CD4-positive, alpha-beta T cell treated with Interleukin-4 for 1 hour (primary cell): ENCODE measurements around the gene ZNF837.
"Not testable (repeated sequence)": the region's sequence is repeated elsewhere in the genome, so short reads cannot be mapped to it uniquely, and the experiment has no call there.

ENCODE experiments used
- DNase-seq, 2 donors: peaks; one replicate each; pipeline ENCODE4 v3.0.0-alpha.2; 2020 to 2022

The ZNF837 gene

GRCh38 chr19:58395979-58396627, 15.3 kb upstream of the ZNF837 start:
- DNase-seq = no peak

DNA sequence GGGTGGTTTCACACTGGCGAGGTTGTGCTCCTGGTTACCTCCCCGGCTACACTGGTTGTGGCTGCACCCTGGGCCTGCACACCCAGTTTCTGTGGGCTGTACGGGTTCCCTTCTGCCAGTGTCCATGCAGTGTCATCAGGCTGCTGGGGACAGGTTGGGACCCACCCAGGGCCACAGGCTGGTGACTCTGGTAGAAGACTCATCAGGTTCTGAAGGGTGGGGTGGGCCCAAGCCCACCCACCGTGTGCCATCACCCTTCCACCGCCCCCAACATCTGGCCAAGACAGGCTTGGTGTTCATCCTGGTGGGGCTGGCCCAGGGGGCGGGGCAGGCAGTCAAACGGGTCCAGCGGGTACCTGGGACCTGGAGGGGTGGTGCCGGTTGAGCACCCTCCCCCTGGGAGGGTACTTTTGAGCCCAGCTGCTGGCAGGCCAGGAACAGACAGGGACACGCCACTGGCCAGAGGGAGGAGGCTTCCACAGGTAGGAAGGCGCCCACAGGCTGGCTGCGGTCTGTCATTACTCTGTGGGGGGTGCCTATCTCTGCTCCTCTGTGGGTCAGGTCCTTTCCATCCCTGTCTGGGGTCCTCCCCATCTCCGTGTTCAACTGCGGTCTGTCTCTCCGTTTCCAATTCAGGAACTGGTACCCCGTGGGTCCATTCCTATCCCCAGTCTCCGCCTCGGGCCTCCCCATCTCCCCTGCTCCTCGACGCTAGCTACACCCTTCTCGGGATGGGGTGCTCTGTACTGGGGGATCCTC, 14.6 kb upstream of the ZNF837 start, which contains the start of gene RNF225:
Gene RNF225, plus strand, starts transcription at position 437 of the 759 bp plus-strand sequence. CDS start 434 bp downstream, outside the sequence.
- no peak for DNase-seq

- DNase-seq = no peak
These were observed 14.0 kb upstream of the ZNF837 start for GRCh38 chr19:58394821-58395219.

DNA sequence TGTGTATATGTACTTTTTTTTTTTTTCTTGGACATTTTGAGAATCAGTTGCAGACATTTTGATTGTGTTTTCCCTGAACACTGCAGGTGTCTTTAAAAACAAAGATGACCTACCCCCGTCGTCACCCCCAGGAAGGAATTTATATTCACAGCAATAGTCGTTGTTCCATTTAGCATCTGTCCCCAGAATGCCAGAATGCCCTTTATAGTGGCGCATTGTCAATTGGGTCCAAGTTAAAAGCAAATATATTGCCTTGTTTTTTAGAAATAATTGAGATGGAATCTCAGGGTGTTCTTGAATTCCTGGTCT, 12.8 kb upstream of the ZNF837 start:
- no peak for DNase-seq

GRCh38 chr19:58392945-58393724, 12.3 kb upstream of the ZNF837 start:
- DNase-seq = no peak

DNA sequence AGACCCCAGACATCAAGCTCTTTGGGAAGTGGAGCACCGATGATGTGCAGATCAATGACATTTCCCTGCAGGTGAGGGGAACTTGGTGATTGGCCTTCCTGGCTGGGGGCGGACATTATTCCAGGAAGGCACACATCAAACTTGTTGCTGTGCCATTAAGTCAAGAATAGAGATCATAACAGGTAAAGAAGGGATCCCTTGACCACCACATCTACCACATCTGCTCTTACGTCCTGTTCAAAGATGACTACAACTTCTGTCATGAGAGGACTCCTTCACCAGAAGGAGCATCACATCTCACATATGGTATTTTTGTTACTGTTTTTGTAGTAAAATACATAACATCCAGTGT, 7.3 kb upstream of the ZNF837 start:
- no peak for DNase-seq

GRCh38 chr19:58387338-58388174, 6.7 kb upstream of the ZNF837 start:
- no peak for DNase-seq

- peak; percentile 99 for DNase-seq
These were observed 5.9 kb upstream of the ZNF837 start, which contains the start of gene RPS5 for GRCh38 chr19:58386576-58387337. TSS of gene RPS5 (plus strand) at chr19:58387269. CDS start at chr19:58388138, 869 bp downstream.

DNA sequence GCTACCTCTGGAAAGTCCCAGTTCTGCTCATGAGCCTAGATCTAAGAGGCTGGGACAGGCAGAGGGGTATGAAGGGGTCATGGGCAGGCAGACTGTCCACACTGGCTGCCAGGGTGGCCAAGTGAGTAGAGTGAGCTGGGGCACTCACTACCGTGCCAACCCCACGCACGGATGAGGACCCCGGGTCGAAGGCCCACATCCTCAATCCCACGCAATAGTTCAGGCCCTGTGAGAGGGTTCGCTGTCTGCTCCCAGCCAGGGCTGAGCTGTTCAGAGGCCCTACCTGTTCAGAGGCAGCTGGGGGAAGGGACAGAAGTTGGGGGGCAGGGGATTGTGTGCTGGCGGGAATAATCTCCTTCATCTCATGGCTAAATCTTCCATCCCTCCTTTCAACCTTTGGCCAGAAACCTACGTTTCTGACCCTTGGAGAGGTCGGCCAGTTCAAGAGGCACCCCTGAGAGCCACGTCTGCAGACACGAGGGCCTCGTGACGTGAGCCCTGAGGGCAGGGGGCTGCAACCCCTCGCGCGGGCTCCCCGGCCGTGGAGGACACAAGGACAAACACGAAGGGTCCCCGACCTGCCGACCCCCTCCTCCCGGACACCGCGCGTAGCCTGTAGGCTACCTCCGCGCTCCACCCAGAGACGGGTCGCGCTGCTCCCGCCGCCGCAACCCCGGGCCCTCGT, 5.2 kb upstream of the ZNF837 start:
- DNase-seq = no peak

DNA sequence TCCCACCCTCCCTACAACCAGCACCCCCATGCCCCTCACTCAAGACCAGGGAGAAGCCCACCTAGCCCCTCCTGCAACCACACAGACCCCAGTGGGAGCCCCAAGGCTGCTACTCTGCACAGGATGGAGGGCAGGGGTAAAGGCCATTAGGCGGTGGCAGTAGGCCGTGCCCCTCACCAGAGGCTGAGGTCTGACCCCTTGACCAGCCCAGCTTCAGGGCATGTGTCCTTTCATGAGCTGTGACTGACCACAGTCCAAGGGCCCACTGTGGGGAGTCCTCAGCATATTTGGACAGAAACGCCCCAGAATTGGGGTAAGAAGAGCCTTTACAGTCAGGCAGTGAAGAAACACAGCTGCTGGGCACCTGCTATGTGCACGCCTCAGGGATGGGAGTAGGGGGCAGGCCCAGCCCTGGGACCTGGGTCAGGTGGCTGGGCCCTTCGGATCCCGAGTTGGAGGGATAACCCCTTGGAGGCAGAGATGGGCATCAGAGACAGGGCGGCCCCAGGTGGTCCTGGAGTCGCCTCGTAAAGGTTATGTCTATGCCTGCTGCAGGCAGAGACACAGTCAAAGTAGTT, 4.6 kb upstream of the ZNF837 start:
- no peak for DNase-seq

DNA sequence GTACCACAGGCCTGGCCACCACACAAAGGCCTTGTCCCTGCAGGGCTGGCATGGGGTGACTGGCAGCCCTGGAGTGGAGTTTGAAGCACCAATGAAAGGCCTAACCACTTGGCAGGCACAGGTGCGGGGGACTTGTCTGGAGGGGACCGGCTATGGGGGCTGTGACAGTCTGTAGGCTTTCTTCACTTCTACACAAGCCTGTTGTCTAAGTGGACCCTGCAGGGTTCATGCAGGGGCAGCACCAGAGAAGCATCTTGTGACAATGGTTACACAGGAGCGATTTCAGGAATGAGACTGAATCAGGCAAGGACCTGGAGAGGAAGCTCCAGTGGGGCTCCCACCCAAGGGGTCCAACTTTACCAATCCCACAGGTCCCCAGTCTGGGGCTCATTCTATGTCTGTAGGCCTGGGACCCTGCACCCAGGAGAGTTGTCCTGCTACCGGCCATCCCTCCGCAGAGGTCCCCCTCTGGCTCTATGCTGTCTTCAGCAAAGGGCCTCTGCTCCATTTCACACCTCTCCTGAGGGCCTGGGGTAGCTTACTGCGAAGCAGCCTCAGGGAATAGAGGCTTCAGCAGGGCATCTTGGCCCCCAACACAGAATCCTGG, 2.3 kb upstream of the ZNF837 start:
- no peak for DNase-seq

DNA sequence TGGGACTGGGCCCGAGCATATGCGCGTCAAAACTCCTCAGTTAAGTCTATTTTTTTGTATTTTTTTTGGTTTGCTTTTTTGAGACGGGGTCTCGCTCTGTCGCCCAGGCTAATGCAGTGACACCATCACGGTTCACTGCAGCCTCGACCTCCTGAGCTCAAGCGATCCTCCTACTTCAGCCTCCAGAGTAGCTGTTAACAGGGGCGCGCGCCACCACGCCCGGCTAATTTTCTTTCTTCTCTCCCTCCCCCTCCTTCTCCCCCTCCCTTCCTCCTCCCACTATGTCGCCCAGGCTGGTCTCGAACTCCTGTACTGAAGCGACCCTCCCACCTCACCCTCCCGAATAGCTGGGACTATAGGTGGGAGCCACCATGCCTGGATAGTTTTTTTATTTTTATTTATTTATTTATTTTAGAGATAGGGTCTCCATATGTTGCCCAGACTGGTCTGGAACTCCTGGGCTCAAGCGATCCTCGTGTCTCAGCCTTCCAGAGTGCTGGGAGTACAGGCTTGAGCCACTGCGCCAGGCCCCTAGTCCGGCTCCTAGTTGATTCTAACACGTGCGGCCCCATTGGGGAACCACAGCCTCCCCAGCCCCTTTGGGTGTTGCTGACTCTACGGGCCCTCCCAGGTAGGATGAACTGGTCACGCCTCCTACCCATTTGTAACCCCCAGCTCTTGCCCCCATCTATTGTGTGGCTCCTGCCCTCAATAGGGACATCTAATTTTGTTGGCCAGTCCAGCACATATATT, 806 bp upstream of the ZNF837 start:
- no peak for DNase-seq

DNA sequence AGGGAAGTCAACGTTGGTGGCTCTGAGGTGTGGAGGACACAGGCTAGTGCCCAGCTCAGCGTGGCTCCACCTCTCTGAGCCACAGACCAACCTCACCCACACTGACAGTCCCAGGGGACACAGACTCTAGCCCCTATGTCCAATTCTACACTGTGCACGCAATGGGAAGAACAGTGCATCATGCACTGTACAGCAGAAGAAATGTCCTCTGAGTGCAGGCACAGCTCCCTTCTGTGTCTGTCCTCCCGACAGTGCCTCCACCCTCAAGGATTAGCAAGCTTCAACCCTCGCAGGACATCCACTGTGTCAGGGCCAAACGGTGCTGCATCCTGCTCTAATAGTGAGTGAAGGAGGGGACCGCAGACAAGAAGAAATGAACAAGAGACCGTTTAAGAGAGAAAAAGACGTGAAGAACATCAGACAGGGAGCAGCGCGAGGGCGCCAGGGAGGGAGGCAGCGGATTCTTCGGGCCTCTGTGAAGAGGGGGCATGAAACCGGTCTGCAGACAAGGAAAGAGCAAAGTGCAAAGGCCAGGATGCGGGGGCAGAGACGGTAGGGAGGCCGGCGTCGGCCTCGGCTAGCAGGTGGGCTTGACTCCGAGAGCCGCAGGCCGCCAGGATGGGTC, 681 bp downstream of the ZNF837 start:
- DNase-seq = no peak

GRCh38 chr19:58379246-58379645, 1.6 kb downstream of the ZNF837 start:
- no peak for DNase-seq

DNA sequence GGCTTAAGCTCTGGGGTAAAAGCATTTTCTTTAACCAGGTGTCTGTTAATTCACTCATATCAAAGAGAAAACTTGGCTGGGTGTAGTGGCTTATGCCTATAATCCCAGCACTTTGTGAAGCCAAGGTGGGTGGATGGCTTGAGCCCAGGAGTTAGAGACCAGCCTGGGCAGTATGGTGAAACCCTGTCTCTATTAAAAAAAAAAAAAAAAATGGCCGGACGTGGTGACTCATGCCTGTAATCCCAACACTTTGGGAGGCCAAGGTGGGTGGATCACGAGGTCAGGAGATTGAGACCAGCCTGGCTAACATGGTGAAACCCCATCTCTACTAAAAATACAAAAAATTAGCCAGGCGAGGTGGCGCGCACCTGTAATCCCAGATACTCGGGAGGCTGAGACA, 4.1 kb downstream of the ZNF837 start:
- DNase-seq = not testable (repeated sequence)

DNA sequence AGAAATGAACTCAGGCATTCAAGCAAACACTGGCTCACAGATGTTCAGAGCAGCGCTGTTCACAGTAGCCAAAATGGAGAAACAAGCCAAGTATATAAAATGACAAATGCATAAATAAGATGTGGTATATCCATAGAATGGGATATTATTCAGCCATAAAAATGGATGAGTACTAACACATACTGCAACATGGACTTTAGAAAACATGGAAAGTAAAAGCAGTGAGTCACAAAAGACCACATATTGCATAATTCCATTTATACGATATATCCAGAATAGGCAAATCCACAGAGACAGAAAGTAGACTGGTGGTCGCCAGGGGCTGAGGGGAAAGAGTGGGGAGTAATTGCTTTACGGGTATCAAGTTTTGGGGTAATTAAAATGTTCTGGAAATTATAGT, 6.6 kb downstream of the ZNF837 start:
- no peak for DNase-seq

DNA sequence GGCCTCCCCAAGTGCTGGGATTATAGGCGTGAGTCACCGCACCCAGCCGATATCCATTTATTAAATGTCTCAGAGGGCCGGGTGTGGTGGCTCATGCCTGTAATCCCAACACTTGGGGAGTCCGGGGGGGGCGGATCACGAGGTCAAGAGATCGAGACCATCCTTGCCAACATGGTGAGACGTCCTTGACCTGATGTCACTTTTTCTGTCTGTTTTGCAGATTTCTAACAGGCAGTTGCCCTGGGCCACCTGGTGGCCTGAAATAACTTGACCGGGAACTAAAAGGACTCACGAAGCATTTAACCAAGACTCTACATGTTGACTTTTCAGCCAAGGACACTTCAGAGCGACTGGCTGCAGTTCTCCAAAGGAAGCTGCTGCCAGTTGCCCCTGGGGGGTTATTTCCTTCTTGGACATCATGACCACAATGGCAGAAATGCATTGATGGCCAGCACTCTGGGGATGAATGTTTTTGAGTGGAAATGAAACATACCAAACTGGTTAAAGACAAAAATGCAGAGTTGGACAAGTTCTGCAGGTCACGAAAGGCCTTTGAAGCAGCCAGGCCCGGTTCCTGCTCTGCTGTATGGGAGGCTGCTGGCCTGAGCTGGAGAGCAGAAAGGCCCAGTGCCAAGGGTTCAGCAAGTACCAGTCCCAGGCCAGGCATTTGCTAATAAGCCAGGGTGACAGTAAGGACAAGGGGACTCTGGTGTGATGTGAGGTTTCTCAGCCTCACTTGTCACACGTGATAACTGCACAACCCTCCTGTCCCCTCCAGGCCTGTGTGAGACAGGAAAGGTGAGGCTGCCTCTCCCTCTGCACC, 8.3 kb downstream of the ZNF837 start:
- DNase-seq = no peak

DNA sequence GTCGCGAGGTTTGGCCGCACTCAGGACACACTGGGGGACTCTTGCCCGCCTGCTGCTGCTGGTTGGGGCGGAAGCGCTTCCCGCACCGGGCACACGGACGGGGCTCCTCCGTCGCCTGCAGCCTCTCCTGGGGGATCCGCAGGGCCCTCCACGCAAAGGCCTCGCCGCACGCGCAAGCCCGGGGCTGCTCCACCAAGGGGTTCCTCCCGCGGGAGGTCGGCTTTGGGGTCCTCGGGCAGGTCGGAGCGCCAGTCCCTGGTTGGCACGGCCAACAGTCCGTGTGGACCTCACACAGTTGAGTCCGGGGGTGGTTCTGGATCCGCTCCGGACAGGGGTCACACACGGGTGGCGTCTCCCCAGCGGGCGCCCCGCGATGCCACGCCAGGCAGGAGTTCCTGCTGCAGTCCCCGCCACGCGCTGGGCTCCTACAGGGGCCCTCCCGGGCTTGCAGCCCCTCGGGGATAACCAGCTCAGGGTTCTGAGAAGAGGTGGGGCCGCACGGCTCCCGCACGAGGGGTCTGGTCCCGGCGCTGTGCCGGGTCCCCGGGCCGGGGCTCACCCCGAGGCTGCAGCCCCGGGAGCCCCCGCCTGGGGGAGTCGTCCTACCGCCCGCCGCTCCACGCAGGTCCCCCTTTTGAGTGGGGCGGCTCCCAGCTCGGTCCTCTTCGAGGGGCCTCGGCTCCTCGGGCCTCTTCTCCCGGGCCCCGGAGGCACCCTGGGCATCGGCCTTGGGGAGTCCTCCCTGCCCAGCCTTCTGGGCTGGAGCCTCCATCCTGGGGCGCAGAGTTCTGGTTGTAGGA, 12.1 kb downstream of the ZNF837 start:
- DNase-seq = no peak
